Natural killer cell treated with Interleukin-12 subunit alpha and Interleukin-12 subunit beta and Interleukin-15 and Interleukin-18, amount 100 ng/mL, for 72 hours (primary cell): ENCODE results near the gene ABCC6. TPM values are rescaled to one million over a fixed set of nuclear protein-coding genes. Genes with fewer than 3 reads are reported as not detected.
A peak's percentile ranks its signal among the peaks of the same experiment; 100 is the strongest.
"Not testable (repeated sequence)": the region's sequence is repeated elsewhere in the genome, so short reads cannot be mapped to it uniquely, and the experiment has no call there.

ENCODE experiments used
- ATAC-seq, 2 donors: fragments of 150-1000 bp; cut with Tn5 transposase in 1 of 2; sonication (Bioruptor Pico), chemical (Tn5 transposase) in 1 of 2; 2 replicates each; pipeline ENCODE4 v1.10.0; 2021
- DNase-seq: peaks from one replicate; pipeline ENCODE4 v3.0.0; 2022; ENCODE audit warnings: low spot score
- H3K27ac Mint-ChIP-seq, 2 donors: 1 replicate in 1 of 2; 2 replicates in 1 of 2; pipeline ENCODE4 v1.8.0; 2022; ENCODE audit warnings: mixed read lengths in 2 of 2, mild to moderate bottlenecking in 1 of 2, moderate library complexity in 1 of 2
- H3K27me3 Mint-ChIP-seq, 2 donors: 1 replicate in 1 of 2; 2 replicates in 1 of 2; pipeline ENCODE4 v1.8.0; 2022; ENCODE audit warnings: mixed read lengths in 2 of 2
- H3K36me3 Mint-ChIP-seq: one replicate; pipeline ENCODE4 v1.8.0; 2022; ENCODE audit warnings: mixed read lengths
- H3K4me1 Mint-ChIP-seq, 2 donors: 1 replicate in 1 of 2; 2 replicates in 1 of 2; pipeline ENCODE4 v1.8.0; 2022; ENCODE audit warnings: low read depth in 2 of 2, mixed read lengths in 2 of 2, mild to moderate bottlenecking in 1 of 2
- H3K4me3 Mint-ChIP-seq: one replicate; pipeline ENCODE4 v1.8.0; 2022; ENCODE audit warnings: mixed read lengths
- H3K9me3 Mint-ChIP-seq: 2 replicates; pipeline ENCODE4 v1.8.0; 2022; ENCODE audit warnings: mixed read lengths
- total RNA-seq, 2 donors: library from RNA; stranded (reverse); gene quantifications; one replicate each; pipeline ENCODE4 v1.2.3, GENCODE V29; 2022

Gene ABCC6
- total RNA-seq, 2 donors from 2014 or later = not detected

GRCh38 chr16:16154281-16154951 lies 68.9 kb downstream of the ABCC6 start:
- ATAC-seq (peak in 1 of 2 donors; percentile 43), DNase-seq (no peak)
- H3K4me3 Mint-ChIP-seq = no peak overlapping the region
- H3K27me3 Mint-ChIP-seq = peaks cover 0 to 9% of the 10 kb centered on the region in 2 donors
- H3K27ac Mint-ChIP-seq = no peak overlapping the region
- H3K4me1 Mint-ChIP-seq = no peaks in the 10 kb centered on the region
- H3K36me3 Mint-ChIP-seq = peaks cover 4% of the 10 kb centered on the region
- H3K9me3 Mint-ChIP-seq = peaks cover 10% of the 10 kb centered on the region

- not testable (repeated sequence) for DNase-seq, H3K27me3 Mint-ChIP-seq, H3K27ac Mint-ChIP-seq, H3K4me1 Mint-ChIP-seq, H3K36me3 Mint-ChIP-seq, H3K9me3 Mint-ChIP-seq, H3K4me3 Mint-ChIP-seq, ATAC-seq
These were observed 70.3 kb downstream of the ABCC6 start for GRCh38 chr16:16153000-16153399.

GRCh38 chr16:16151315-16151714 lies 72.0 kb downstream of the ABCC6 start:
- no peak for ATAC-seq
- Mint-ChIP-seq H3K27me3 (peaks cover 0 to 8% of the 10 kb centered on the region in 2 donors), H3K27ac (no peak overlapping the region), H3K4me3 (no peak overlapping the region), H3K4me1 (no peaks in the 10 kb centered on the region), H3K9me3 (no peaks in the 10 kb centered on the region), H3K36me3 (no peaks in the 10 kb centered on the region)
- DNase-seq = no peak

GRCh38 chr16:16150878-16151152 lies 72.5 kb downstream of the ABCC6 start:
- H3K27ac Mint-ChIP-seq = no peak overlapping the region
- no peaks in the 10 kb centered on the region for H3K36me3 Mint-ChIP-seq
- peaks cover 0 to 8% of the 10 kb centered on the region in 2 donors for H3K27me3 Mint-ChIP-seq
- no peak for DNase-seq
- no peak for ATAC-seq
- H3K4me1 Mint-ChIP-seq = no peaks in the 10 kb centered on the region
- H3K9me3 Mint-ChIP-seq = no peaks in the 10 kb centered on the region
- H3K4me3 Mint-ChIP-seq = no peak overlapping the region

GRCh38 chr16:16150117-16150877 lies 73.0 kb downstream of the ABCC6 start:
- Mint-ChIP-seq H3K27me3 (peaks cover 0 to 4% of the 10 kb centered on the region in 2 donors), H3K9me3 (no peaks in the 10 kb centered on the region), H3K27ac (no peak overlapping the region), H3K4me3 (no peak overlapping the region), H3K36me3 (no peaks in the 10 kb centered on the region), H3K4me1 (no peaks in the 10 kb centered on the region)
- ATAC-seq (no peak), DNase-seq (no peak)

GRCh38 chr16:16149710-16150116 lies 73.6 kb downstream of the ABCC6 start:
- H3K9me3 Mint-ChIP-seq = no peaks in the 10 kb centered on the region
- DNase-seq = no peak
- no peaks in the 10 kb centered on the region for H3K36me3 Mint-ChIP-seq
- H3K27ac Mint-ChIP-seq = no peak overlapping the region
- H3K4me1 Mint-ChIP-seq = no peaks in the 10 kb centered on the region
- H3K27me3 Mint-ChIP-seq = no peaks in the 10 kb centered on the region
- no peak for ATAC-seq
- no peak overlapping the region for H3K4me3 Mint-ChIP-seq

GRCh38 chr16:16148755-16149154 lies 74.5 kb downstream of the ABCC6 start:
- ATAC-seq = no peak
- no peak overlapping the region for H3K4me3 Mint-ChIP-seq
- no peak for DNase-seq
- no peaks in the 10 kb centered on the region for H3K4me1 Mint-ChIP-seq
- H3K9me3 Mint-ChIP-seq = no peaks in the 10 kb centered on the region
- H3K27me3 Mint-ChIP-seq = no peaks in the 10 kb centered on the region
- H3K27ac Mint-ChIP-seq = no peak overlapping the region
- H3K36me3 Mint-ChIP-seq = no peaks in the 10 kb centered on the region

GRCh38 chr16:16148000-16148599 lies 75.2 kb downstream of the ABCC6 start:
- H3K27me3 Mint-ChIP-seq, ATAC-seq, H3K27ac Mint-ChIP-seq, H3K4me3 Mint-ChIP-seq, H3K9me3 Mint-ChIP-seq, H3K36me3 Mint-ChIP-seq, DNase-seq, H3K4me1 Mint-ChIP-seq: not testable (repeated sequence)

- H3K27me3 Mint-ChIP-seq = no peaks in the 10 kb centered on the region
- no peaks in the 10 kb centered on the region for H3K36me3 Mint-ChIP-seq
- H3K9me3 Mint-ChIP-seq = no peaks in the 10 kb centered on the region
- no peak overlapping the region for H3K4me3 Mint-ChIP-seq
- H3K4me1 Mint-ChIP-seq = no peaks in the 10 kb centered on the region
- ATAC-seq (no peak), DNase-seq (no peak)
- no peak overlapping the region for H3K27ac Mint-ChIP-seq
These were observed 75.8 kb downstream of the ABCC6 start for GRCh38 chr16:16147316-16147999.

- DNase-seq (no peak), ATAC-seq (no peak)
- no peak overlapping the region for H3K4me3 Mint-ChIP-seq
- no peaks in the 10 kb centered on the region for H3K4me1 Mint-ChIP-seq
- no peak overlapping the region for H3K27ac Mint-ChIP-seq
- H3K27me3 Mint-ChIP-seq = no peaks in the 10 kb centered on the region
- H3K9me3 Mint-ChIP-seq = no peaks in the 10 kb centered on the region
- H3K36me3 Mint-ChIP-seq = no peaks in the 10 kb centered on the region
These were observed 76.6 kb downstream of the ABCC6 start for GRCh38 chr16:16146380-16147315.

GRCh38 chr16:16145286-16145685 lies 78.0 kb downstream of the ABCC6 start:
- no peak overlapping the region for H3K4me3 Mint-ChIP-seq
- no peaks in the 10 kb centered on the region for H3K4me1 Mint-ChIP-seq
- DNase-seq (no peak), ATAC-seq (no peak)
- H3K9me3 Mint-ChIP-seq = no peaks in the 10 kb centered on the region
- no peaks in the 10 kb centered on the region for H3K27me3 Mint-ChIP-seq
- peaks cover 4% of the 10 kb centered on the region for H3K36me3 Mint-ChIP-seq
- no peak overlapping the region for H3K27ac Mint-ChIP-seq

GRCh38 chr16:16144416-16144815 lies 78.9 kb downstream of the ABCC6 start:
- H3K4me3 Mint-ChIP-seq = no peak overlapping the region
- no peaks in the 10 kb centered on the region for H3K9me3 Mint-ChIP-seq
- H3K27me3 Mint-ChIP-seq = no peaks in the 10 kb centered on the region
- H3K27ac Mint-ChIP-seq = no peak overlapping the region
- H3K4me1 Mint-ChIP-seq = no peaks in the 10 kb centered on the region
- DNase-seq (no peak), ATAC-seq (no peak)
- peaks cover 4% of the 10 kb centered on the region for H3K36me3 Mint-ChIP-seq

GRCh38 chr16:16143931-16144330 lies 79.4 kb downstream of the ABCC6 start:
- ATAC-seq (no peak), DNase-seq (no peak)
- Mint-ChIP-seq H3K36me3 (peaks cover 4% of the 10 kb centered on the region), H3K27ac (no peak overlapping the region), H3K9me3 (no peaks in the 10 kb centered on the region), H3K4me3 (no peak overlapping the region), H3K27me3 (no peaks in the 10 kb centered on the region), H3K4me1 (no peaks in the 10 kb centered on the region)
